Astrocyte (in vitro differentiated cells and primary cell): Measurements from ENCODE around the gene PIK3CB. TPM values are rescaled to one million over a fixed set of nuclear protein-coding genes. Genes with fewer than 3 reads are reported as not detected.
"Not testable (repeated sequence)": the region's sequence is repeated elsewhere in the genome, so short reads cannot be mapped to it uniquely, and the experiment has no call there.

Experiments
- DNase-seq: peaks from one replicate; pipeline ENCODE4 v3.0.0-alpha.2; 2010; ENCODE audit warnings: low read depth
- FAIRE-seq: peaks from 2 replicates; lab custom pipeline; 2011; peaks lifted over from hg19 to GRCh38; lab: Jason Lieb, UNC
- H2AFZ ChIP-seq: 2 replicates; pipeline ENCODE4 v1.6.0; 2012; ENCODE audit warnings: low read depth, low read length, inconsistent platforms
- H3K27ac ChIP-seq: 2 replicates; pipeline ENCODE4 v1.5.1; 2011; ENCODE audit warnings: low read depth, low read length, inconsistent platforms
- H3K27me3 ChIP-seq: 2 replicates; pipeline ENCODE4 v1.6.0; 2011; ENCODE audit warnings: low read length, inconsistent platforms; ENCODE audit not compliant: insufficient read depth
- H3K36me3 ChIP-seq: 2 replicates; pipeline ENCODE4 v1.5.1; 2011; ENCODE audit warnings: low read length, inconsistent platforms; ENCODE audit not compliant: insufficient read depth
- H3K4me1 ChIP-seq: 2 replicates; pipeline ENCODE4 v1.5.1; 2011; ENCODE audit warnings: low read length, inconsistent platforms; ENCODE audit not compliant: insufficient read depth
- H3K4me2 ChIP-seq: 2 replicates; pipeline ENCODE4 v1.6.0; 2012; ENCODE audit warnings: low read length, inconsistent platforms
- H3K4me3 ChIP-seq: 2 replicates; pipeline ENCODE4 v1.5.1; 2011; ENCODE audit warnings: low read depth, mild to moderate bottlenecking, low read length, inconsistent platforms; ENCODE audit not compliant: insufficient read depth
- H3K79me2 ChIP-seq: 2 replicates; pipeline ENCODE4 v1.6.0; 2012; ENCODE audit warnings: mild to moderate bottlenecking, low read length, inconsistent platforms; ENCODE audit not compliant: insufficient read depth
- H3K9ac ChIP-seq: 2 replicates; pipeline ENCODE4 v1.6.0; 2012; ENCODE audit warnings: mild to moderate bottlenecking, low read length, inconsistent platforms
- H3K9me3 ChIP-seq: 2 replicates; pipeline ENCODE4 v1.5.1; 2012; ENCODE audit warnings: low read depth, mild to moderate bottlenecking, low read length, inconsistent platforms; ENCODE audit not compliant: insufficient read depth
- H4K20me1 ChIP-seq: 2 replicates; pipeline ENCODE4 v1.6.0; 2012; ENCODE audit warnings: low read length, inconsistent platforms; ENCODE audit not compliant: insufficient read depth
- H3K27ac Mint-ChIP-seq: one replicate; pipeline ENCODE4 v1.8.0; 2021; ENCODE audit warnings: mild to moderate bottlenecking, mixed read lengths; ENCODE audit not compliant: unreplicated experiment
- H3K27me3 Mint-ChIP-seq: one replicate; pipeline ENCODE4 v1.8.0; 2021; ENCODE audit warnings: low read depth, mixed read lengths; ENCODE audit not compliant: unreplicated experiment
- H3K36me3 Mint-ChIP-seq: one replicate; pipeline ENCODE4 v1.8.0; 2021; ENCODE audit warnings: low read depth, mixed read lengths; ENCODE audit not compliant: unreplicated experiment
- H3K4me1 Mint-ChIP-seq: one replicate; pipeline ENCODE4 v1.8.0; 2021; ENCODE audit warnings: low read depth, mixed read lengths; ENCODE audit not compliant: unreplicated experiment
- H3K4me3 Mint-ChIP-seq: one replicate; pipeline ENCODE4 v1.8.0; 2021; ENCODE audit warnings: mild to moderate bottlenecking, moderate library complexity, mixed read lengths; ENCODE audit not compliant: unreplicated experiment
- H3K9me3 Mint-ChIP-seq: one replicate; pipeline ENCODE4 v1.8.0; 2021; ENCODE audit warnings: mild to moderate bottlenecking, mixed read lengths; ENCODE audit not compliant: unreplicated experiment
- EZH2 ChIP-seq: IDR thresholded peaks from 2 replicates; pipeline ENCODE4 v1.6.1; 2012; ENCODE audit warnings: mild to moderate bottlenecking, low read length, inconsistent platforms; ENCODE audit not compliant: insufficient read depth
- total RNA-seq: library from RNA; stranded (reverse); gene quantifications from 2 replicates; pipeline ENCODE4 v1.2.1, GENCODE V29; 2021
- TF ChIP-seq, protein P1 (sequence below): IDR thresholded peaks from 2 replicates; pipeline ENCODE4 v1.5.1; 2011; ENCODE audit warnings: low read depth, mild to moderate bottlenecking, inconsistent platforms, low read length, moderate library complexity; ENCODE audit not compliant: insufficient read depth

Gene PIK3CB
- total RNA-seq, 1 donor from 2014 or later, result 24.8 TPM

DNA sequence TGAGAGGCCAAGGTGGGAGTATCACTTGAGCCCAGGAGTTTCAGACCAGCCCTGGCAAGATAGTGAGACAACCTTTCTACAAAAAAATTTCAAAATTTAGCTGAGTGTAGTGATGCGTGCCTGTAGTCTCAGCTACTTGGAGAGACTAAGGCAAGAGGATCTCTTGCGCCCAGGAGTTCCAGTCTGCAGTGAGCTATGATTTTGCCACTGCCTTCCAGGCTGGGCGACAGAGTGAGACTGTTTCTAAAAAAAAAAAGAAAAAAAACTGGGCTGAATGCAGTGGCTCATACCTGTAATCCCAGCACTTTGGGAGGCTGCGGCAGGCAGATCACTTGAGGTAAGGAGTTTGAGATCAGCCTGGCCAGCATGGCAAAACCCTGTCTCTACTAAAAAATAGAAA, 14.0 kb upstream of the PIK3CB start:
- no peaks in the 10 kb centered on the region for H3K36me3 ChIP-seq
- TF ChIP-seq, protein P1, sequence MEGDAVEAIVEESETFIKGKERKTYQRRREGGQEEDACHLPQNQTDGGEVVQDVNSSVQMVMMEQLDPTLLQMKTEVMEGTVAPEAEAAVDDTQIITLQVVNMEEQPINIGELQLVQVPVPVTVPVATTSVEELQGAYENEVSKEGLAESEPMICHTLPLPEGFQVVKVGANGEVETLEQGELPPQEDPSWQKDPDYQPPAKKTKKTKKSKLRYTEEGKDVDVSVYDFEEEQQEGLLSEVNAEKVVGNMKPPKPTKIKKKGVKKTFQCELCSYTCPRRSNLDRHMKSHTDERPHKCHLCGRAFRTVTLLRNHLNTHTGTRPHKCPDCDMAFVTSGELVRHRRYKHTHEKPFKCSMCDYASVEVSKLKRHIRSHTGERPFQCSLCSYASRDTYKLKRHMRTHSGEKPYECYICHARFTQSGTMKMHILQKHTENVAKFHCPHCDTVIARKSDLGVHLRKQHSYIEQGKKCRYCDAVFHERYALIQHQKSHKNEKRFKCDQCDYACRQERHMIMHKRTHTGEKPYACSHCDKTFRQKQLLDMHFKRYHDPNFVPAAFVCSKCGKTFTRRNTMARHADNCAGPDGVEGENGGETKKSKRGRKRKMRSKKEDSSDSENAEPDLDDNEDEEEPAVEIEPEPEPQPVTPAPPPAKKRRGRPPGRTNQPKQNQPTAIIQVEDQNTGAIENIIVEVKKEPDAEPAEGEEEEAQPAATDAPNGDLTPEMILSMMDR, result no peak
- no peak for TF ChIP-seq EZH2
- Mint-ChIP-seq H3K27ac (no peak overlapping the region), H3K27me3 (no peaks in the 10 kb centered on the region), H3K4me3 (no peak overlapping the region), H3K4me1 (no peaks in the 10 kb centered on the region), H3K36me3 (no peaks in the 10 kb centered on the region), H3K9me3 (no peaks in the 10 kb centered on the region)
- no peaks in the 10 kb centered on the region for H3K79me2 ChIP-seq
- no peaks in the 10 kb centered on the region for H3K4me1 ChIP-seq
- H3K4me2 ChIP-seq, result no peak overlapping the region
- H2AFZ ChIP-seq, result no peak overlapping the region
- H3K9me3 ChIP-seq, result no peaks in the 10 kb centered on the region
- H4K20me1 ChIP-seq, result no peaks in the 10 kb centered on the region
- no peak overlapping the region for H3K27ac ChIP-seq
- no peak for DNase-seq
- no peak for FAIRE-seq
- H3K4me3 ChIP-seq, result no peak overlapping the region
- H3K27me3 ChIP-seq, result no peaks in the 10 kb centered on the region
- no peak overlapping the region for H3K9ac ChIP-seq

DNA sequence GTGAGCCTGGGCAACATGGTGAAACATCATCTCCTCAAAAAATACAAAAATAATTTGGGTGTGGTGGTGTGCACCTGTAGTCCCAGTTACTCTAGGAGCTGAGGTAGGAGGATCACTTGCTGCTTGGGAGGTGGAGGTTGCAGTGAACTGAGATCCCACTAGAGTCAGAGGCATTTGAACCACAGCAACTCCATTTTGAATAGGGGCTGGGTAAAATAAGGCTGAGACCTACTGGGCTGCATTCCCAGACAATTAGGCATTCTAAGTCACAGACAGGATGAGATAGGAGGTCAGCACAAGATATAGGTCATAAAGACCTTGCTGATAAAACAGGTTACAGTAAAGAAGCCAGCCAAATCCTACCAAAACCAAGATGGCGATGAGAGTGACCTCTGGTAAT, 12.1 kb upstream of the PIK3CB start:
- not testable (repeated sequence) for H3K36me3 ChIP-seq, H3K27me3 ChIP-seq, H3K27ac ChIP-seq, H3K27me3 Mint-ChIP-seq, H4K20me1 ChIP-seq, H3K9me3 Mint-ChIP-seq, H3K9me3 ChIP-seq, H3K4me3 ChIP-seq, H3K36me3 Mint-ChIP-seq, H3K4me1 ChIP-seq, H3K9ac ChIP-seq, H3K4me2 ChIP-seq, DNase-seq, H3K27ac Mint-ChIP-seq, H3K4me1 Mint-ChIP-seq, H2AFZ ChIP-seq, H3K79me2 ChIP-seq, H3K4me3 Mint-ChIP-seq, FAIRE-seq

DNA sequence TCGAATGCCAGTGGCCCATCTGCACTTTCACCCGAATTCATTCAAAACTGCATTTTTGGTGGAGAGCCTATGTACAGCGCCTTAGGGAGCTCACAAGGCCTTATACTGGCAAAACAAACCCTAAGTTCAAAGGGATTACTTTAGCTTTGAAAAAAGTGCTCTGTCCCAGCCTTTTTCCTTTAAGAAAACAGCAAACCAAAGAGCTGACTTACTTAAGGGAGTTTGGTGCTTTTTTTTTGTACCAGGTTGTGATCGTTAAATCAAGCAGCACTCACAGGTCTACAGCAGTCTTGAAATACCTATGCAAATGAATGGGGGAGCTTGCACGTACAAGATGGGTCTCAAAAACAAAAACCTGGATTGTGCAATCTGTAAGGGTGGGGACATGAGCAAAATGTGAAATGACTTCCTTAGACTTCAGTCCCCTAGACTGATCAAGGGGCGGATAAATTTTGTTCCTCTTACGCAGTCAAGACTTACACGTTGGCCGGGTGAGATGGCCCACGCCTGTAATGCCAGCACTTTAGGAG, 11.6 kb upstream of the PIK3CB start:
- Histone ChIP-seq H3K4me1 (no peaks in the 10 kb centered on the region), H3K4me3 (no peak overlapping the region), H3K36me3 (no peaks in the 10 kb centered on the region), H3K4me2 (no peak overlapping the region), H3K27me3 (no peaks in the 10 kb centered on the region), H4K20me1 (no peaks in the 10 kb centered on the region), H2AFZ (no peak overlapping the region), H3K27ac (no peak overlapping the region), H3K9ac (no peak overlapping the region), H3K9me3 (no peaks in the 10 kb centered on the region), H3K79me2 (no peaks in the 10 kb centered on the region)
- no peak overlapping the region for H3K27ac Mint-ChIP-seq
- no peak for DNase-seq
- H3K9me3 Mint-ChIP-seq, result no peaks in the 10 kb centered on the region
- no peak for FAIRE-seq
- H3K36me3 Mint-ChIP-seq, result no peaks in the 10 kb centered on the region
- no peak overlapping the region for H3K4me3 Mint-ChIP-seq
- H3K4me1 Mint-ChIP-seq, result no peaks in the 10 kb centered on the region
- no peaks in the 10 kb centered on the region for H3K27me3 Mint-ChIP-seq
- no peak for TF ChIP-seq EZH2
- TF ChIP-seq, protein P1, result no peak
